Neural crest cell (in vitro differentiated cells): Measurements from ENCODE around the gene LRRC72. TPM values are rescaled to one million over a fixed set of nuclear protein-coding genes. Genes with fewer than 3 reads are reported as not detected.

Experiments
- DNase-seq: peaks from one replicate; pipeline ENCODE4 v3.0.0; 2021; ENCODE audit warnings: low read depth, mixed read lengths, low spot score
- H3K27ac Mint-ChIP-seq: one replicate; pipeline ENCODE4 v1.8.0; 2021; ENCODE audit warnings: mild to moderate bottlenecking, mixed read lengths; ENCODE audit not compliant: unreplicated experiment
- H3K27me3 Mint-ChIP-seq: 2 replicates; pipeline ENCODE4 v1.8.0; 2021; ENCODE audit warnings: low read depth, mild to moderate bottlenecking, mixed read lengths
- H3K36me3 Mint-ChIP-seq: 2 replicates; pipeline ENCODE4 v1.8.0; 2021; ENCODE audit warnings: low read depth, mild to moderate bottlenecking, mixed read lengths
- H3K4me1 Mint-ChIP-seq: 2 replicates; pipeline ENCODE4 v1.8.0; 2021; ENCODE audit warnings: mixed read lengths
- H3K4me3 Mint-ChIP-seq: one replicate; pipeline ENCODE4 v1.8.0; 2021; ENCODE audit warnings: mild to moderate bottlenecking, mixed read lengths
- H3K9me3 Mint-ChIP-seq: 2 replicates; pipeline ENCODE4 v1.8.0; 2021; ENCODE audit warnings: mixed read lengths
- total RNA-seq: library from RNA; stranded (reverse); gene quantifications from 2 replicates; pipeline ENCODE4 v1.2.1, GENCODE V29; 2021
- TF ChIP-seq, protein P1 (sequence below): fragments of 200-600 bp; sonication (generic); conservative IDR thresholded peaks from 2 replicates; pipeline ENCODE4 v1.5.0; 2021; ENCODE audit warnings: antibody characterized with exemption, mild to moderate bottlenecking

LRRC72 gene
- total RNA-seq, 1 donor from 2014 or later = not detected

- H3K9me3 Mint-ChIP-seq = no peaks in the 10 kb centered on the region
- no peaks in the 10 kb centered on the region for H3K4me1 Mint-ChIP-seq
- DNase-seq = no peak
- TF ChIP-seq, protein P1, sequence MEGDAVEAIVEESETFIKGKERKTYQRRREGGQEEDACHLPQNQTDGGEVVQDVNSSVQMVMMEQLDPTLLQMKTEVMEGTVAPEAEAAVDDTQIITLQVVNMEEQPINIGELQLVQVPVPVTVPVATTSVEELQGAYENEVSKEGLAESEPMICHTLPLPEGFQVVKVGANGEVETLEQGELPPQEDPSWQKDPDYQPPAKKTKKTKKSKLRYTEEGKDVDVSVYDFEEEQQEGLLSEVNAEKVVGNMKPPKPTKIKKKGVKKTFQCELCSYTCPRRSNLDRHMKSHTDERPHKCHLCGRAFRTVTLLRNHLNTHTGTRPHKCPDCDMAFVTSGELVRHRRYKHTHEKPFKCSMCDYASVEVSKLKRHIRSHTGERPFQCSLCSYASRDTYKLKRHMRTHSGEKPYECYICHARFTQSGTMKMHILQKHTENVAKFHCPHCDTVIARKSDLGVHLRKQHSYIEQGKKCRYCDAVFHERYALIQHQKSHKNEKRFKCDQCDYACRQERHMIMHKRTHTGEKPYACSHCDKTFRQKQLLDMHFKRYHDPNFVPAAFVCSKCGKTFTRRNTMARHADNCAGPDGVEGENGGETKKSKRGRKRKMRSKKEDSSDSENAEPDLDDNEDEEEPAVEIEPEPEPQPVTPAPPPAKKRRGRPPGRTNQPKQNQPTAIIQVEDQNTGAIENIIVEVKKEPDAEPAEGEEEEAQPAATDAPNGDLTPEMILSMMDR = no peak
- H3K36me3 Mint-ChIP-seq = no peaks in the 10 kb centered on the region
- H3K27ac Mint-ChIP-seq = no peak overlapping the region
- no peaks in the 10 kb centered on the region for H3K27me3 Mint-ChIP-seq
- H3K4me3 Mint-ChIP-seq = no peak overlapping the region
These were observed 29.7 kb downstream of the LRRC72 start for GRCh38 chr7:16556359-16556758.

DNA sequence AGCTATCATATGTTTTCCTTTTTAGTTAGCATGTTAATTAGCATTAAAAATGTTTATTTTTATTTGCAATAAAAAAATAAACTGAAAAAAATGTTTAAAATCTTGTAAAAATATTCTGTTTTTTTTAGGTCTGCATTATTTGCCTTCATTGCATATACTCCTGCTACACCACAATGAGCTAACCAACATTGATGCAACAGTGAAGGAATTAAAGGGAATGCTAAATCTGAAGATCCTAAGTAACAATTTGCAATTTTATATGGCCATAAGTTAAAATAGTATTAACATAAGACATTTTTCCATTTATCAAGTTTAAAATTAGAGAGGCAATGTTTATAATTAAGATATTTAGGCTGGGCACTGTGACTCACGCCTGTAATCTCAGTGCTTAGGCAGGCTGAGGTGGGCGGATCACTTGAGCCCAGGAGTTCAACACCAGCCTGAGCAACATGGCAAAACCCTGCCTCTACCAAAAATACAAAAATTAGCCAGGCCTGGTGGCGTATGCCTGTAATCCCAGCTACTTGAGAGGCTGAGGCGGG lies 32.2 kb downstream of the LRRC72 start:
- TF ChIP-seq, protein P1 = no peak
- no peak overlapping the region for H3K27ac Mint-ChIP-seq
- no peaks in the 10 kb centered on the region for H3K36me3 Mint-ChIP-seq
- H3K27me3 Mint-ChIP-seq = no peaks in the 10 kb centered on the region
- H3K4me3 Mint-ChIP-seq = no peak overlapping the region
- H3K9me3 Mint-ChIP-seq = no peaks in the 10 kb centered on the region
- no peaks in the 10 kb centered on the region for H3K4me1 Mint-ChIP-seq
- no peak for DNase-seq

DNA sequence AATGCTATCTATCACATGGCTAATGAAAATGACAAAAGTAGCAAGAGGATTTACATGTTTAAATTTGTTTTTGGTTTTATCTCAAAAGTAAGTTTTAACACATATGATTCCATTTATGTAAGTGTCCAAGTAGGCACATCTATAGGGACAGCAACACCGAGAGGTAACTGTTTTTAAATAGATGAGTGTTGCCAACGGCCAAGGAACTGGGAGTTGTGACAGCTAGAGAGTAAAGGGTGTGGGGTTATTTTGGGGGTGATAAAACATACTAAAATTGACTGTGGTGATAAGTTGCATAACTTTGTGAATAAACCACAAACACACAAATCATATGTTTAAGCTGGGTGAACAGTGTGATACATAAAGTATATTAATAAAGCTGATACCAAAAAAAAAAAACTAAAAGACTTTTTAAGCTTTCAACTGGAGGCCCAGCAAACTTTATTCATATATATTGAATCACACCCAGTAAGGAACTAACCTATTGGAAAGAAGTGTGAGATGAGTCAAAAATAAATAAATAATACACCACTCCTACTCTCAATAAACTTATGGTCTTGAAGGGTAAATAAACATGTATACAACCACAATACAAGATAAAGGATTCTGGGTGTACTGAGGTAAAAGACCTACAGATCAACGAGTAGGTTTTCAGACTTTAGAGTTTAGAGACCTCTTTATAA lies 33.0 kb downstream of the LRRC72 start:
- H3K27ac Mint-ChIP-seq = no peak overlapping the region
- no peak overlapping the region for H3K4me3 Mint-ChIP-seq
- H3K4me1 Mint-ChIP-seq = peaks cover under 1% of the 10 kb centered on the region
- DNase-seq = no peak
- TF ChIP-seq, protein P1 = no peak
- H3K9me3 Mint-ChIP-seq = no peaks in the 10 kb centered on the region
- no peaks in the 10 kb centered on the region for H3K36me3 Mint-ChIP-seq
- no peaks in the 10 kb centered on the region for H3K27me3 Mint-ChIP-seq

- Mint-ChIP-seq H3K36me3 (no peaks in the 10 kb centered on the region), H3K4me3 (no peak overlapping the region), H3K4me1 (peaks cover 4% of the 10 kb centered on the region), H3K9me3 (no peaks in the 10 kb centered on the region), H3K27ac (no peak overlapping the region), H3K27me3 (no peaks in the 10 kb centered on the region)
- no peak for DNase-seq
- TF ChIP-seq, protein P1 = no peak
These were observed 35.3 kb downstream of the LRRC72 start for GRCh38 chr7:16561943-16562342.

- H3K9me3 Mint-ChIP-seq = no peaks in the 10 kb centered on the region
- no peaks in the 10 kb centered on the region for H3K27me3 Mint-ChIP-seq
- TF ChIP-seq, protein P1 = no peak
These were observed 36.0 kb downstream of the LRRC72 start for GRCh38 chr7:16562456-16563220.

More at GRCh38 chr7:16562456-16563220, 36.0 kb downstream of the LRRC72 start:
- peak overlapping the region; percentile 31 for H3K27ac Mint-ChIP-seq
- H3K4me1 Mint-ChIP-seq = peaks cover 4% of the 10 kb centered on the region
- DNase-seq = no peak
- H3K4me3 Mint-ChIP-seq = no peak overlapping the region
- H3K36me3 Mint-ChIP-seq = no peaks in the 10 kb centered on the region
